Neutrophil (primary cell): Measurements from ENCODE around the gene BAIAP2L1.
A peak's percentile ranks its signal among the peaks of the same experiment; 100 is the strongest.

ENCODE experiments used
- H3K27ac ChIP-seq: fragments of 200-600 bp; sonication (generic); 2 replicates; pipeline ENCODE4 v1.5.1; 2016; ENCODE audit warnings: mild to moderate bottlenecking, moderate library complexity
- H3K27me3 ChIP-seq: fragments of 200-600 bp; sonication (generic); 2 replicates; pipeline ENCODE4 v1.6.0; 2016; ENCODE audit warnings: mild to moderate bottlenecking
- H3K36me3 ChIP-seq: fragments of 200-600 bp; sonication (generic); 2 replicates; pipeline ENCODE4 v1.5.1; 2017
- H3K4me1 ChIP-seq, 2 experiments: fragments of 200-600 bp in 1 of 2; sonication (generic) in 1 of 2; 1 replicate in 1 of 2; 2 replicates in 1 of 2; pipeline versions ENCODE4 v1.5.1 to v1.6.1; 2013 to 2016; ENCODE audit warnings: low read depth in 1 of 2, low read length in 1 of 2, mild to moderate bottlenecking in 1 of 2, moderate library complexity in 1 of 2; ENCODE audit not compliant: control insufficient read depth in 1 of 2, insufficient read depth in 1 of 2
- H3K4me3 ChIP-seq, 2 experiments: fragments of 200-600 bp in 1 of 2; sonication (generic) in 1 of 2; 1 replicate in 1 of 2; 2 replicates in 1 of 2; pipeline ENCODE4 v1.5.1; 2013 to 2016; ENCODE audit warnings: low read depth in 1 of 2, low read length in 1 of 2, mild to moderate bottlenecking in 1 of 2, moderate library complexity in 1 of 2
- H3K9me3 ChIP-seq: fragments of 200-600 bp; sonication (generic); 2 replicates; pipeline ENCODE4 v1.5.1; 2016
- TF ChIP-seq, protein P1 (sequence below): fragments of 200-600 bp; sonication (generic); IDR thresholded peaks from 2 replicates; pipeline ENCODE4 v1.5.1; 2016; ENCODE audit warnings: antibody characterized with exemption

The BAIAP2L1 gene

DNA sequence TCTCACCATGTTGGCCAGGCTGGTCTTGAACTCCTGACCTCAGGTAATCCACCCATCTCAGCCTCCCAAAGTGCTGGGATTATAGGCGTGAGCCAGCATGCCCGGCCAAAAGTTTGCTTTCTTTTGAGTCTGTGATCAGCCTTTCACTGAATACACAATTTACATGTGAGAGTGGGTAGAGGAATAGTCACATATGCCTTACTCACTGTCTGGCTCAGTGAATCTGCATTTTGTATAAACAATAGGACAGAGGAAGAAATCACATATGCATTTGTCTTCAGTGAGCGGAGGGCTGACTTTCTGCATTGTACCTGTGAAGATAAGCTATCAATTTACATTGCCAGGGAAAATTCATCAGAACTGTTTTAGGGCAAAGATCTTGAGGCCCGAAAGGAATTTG, 146.4 kb downstream of the BAIAP2L1 start:
- TF ChIP-seq, protein P1, sequence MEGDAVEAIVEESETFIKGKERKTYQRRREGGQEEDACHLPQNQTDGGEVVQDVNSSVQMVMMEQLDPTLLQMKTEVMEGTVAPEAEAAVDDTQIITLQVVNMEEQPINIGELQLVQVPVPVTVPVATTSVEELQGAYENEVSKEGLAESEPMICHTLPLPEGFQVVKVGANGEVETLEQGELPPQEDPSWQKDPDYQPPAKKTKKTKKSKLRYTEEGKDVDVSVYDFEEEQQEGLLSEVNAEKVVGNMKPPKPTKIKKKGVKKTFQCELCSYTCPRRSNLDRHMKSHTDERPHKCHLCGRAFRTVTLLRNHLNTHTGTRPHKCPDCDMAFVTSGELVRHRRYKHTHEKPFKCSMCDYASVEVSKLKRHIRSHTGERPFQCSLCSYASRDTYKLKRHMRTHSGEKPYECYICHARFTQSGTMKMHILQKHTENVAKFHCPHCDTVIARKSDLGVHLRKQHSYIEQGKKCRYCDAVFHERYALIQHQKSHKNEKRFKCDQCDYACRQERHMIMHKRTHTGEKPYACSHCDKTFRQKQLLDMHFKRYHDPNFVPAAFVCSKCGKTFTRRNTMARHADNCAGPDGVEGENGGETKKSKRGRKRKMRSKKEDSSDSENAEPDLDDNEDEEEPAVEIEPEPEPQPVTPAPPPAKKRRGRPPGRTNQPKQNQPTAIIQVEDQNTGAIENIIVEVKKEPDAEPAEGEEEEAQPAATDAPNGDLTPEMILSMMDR: no peak
- no peaks in the 10 kb centered on the region for H3K27me3 ChIP-seq
- H3K27ac ChIP-seq: no peak overlapping the region
- H3K36me3 ChIP-seq: peaks cover 10% of the 10 kb centered on the region
- no peak overlapping the region for H3K4me3 ChIP-seq
- H3K9me3 ChIP-seq: no peaks in the 10 kb centered on the region
- peaks cover 36 to 40% of the 10 kb centered on the region in 2 experiments for H3K4me1 ChIP-seq

GRCh38 chr7:98252425-98253054, 148.3 kb downstream of the BAIAP2L1 start:
- Histone ChIP-seq H3K27ac (peak overlapping the region; percentile 87), H3K9me3 (no peaks in the 10 kb centered on the region), H3K4me3 (peak overlapping the region; percentile 80 to 90), H3K36me3 (peaks cover 10% of the 10 kb centered on the region), H3K4me1 (peaks cover 51 to 52% of the 10 kb centered on the region in 2 experiments), H3K27me3 (no peaks in the 10 kb centered on the region)
- TF ChIP-seq, protein P1: peak; percentile 5

DNA sequence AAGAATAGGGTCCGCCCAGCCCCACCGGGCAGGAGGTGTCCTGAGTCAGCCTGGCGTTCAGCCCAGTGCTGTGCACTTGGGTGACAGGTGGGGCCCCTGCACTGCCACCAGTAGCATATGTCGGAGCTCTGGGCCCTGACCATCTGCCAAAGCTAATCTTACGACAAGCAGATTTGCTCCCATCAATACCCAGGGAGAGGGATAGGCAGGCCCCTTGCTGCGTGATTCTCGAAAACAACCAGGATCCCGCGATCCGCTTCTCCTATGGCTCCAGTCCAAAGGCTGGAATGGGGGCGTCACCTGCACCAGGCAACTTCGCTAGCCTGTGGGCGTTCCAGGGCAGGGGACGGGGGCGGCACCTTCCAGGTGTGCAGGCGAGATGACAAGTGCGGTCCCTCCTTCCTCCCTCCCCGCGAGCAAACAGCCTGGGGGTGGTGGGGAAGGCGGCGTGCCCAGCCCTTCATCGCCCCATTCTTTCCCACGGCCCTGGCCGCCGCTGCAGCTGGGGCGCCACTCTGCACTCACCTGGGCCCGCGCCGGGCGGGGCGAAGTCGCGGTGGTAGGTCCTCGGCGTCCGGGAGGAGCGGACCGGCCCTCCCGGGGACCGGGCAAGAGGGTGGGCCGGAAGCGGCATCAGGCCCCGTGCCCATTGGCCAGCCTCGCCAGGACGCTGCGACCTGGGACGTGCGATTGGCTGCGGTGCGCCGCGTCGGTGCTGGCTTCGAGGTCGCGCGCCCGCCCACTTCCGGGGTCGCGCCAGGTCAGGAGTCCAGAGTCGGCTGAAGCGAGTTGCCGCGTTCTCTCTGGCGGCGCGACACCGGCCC, 149.1 kb downstream of the BAIAP2L1 start, which contains the start of gene TECPR1:
Gene TECPR1, minus strand, starts transcription at position 632 of the 824 bp plus-strand sequence. CDS start 6,086 bp downstream, outside the sequence.
- Histone ChIP-seq H3K9me3 (no peaks in the 10 kb centered on the region), H3K27ac (peak within 1 kb of the TSS; percentile 87), H3K4me1 (peaks cover 51 to 52% of the 10 kb centered on the region in 2 experiments), H3K36me3 (peaks cover 4% of the 10 kb centered on the region), H3K4me3 (peak within 1 kb of the TSS; percentile 80 to 90), H3K27me3 (no peaks in the 10 kb centered on the region)
- TF ChIP-seq, protein P1: no peak

GRCh38 chr7:98251231-98251600, 149.7 kb downstream of the BAIAP2L1 start:
- no peaks in the 10 kb centered on the region for H3K36me3 ChIP-seq
- no peaks in the 10 kb centered on the region for H3K9me3 ChIP-seq
- no peaks in the 10 kb centered on the region for H3K27me3 ChIP-seq
- H3K27ac ChIP-seq: peak overlapping the region; percentile 87
- TF ChIP-seq, protein P1: no peak
- H3K4me3 ChIP-seq: peak overlapping the region; percentile 80 to 90
- peaks cover 51 to 52% of the 10 kb centered on the region in 2 experiments for H3K4me1 ChIP-seq

DNA sequence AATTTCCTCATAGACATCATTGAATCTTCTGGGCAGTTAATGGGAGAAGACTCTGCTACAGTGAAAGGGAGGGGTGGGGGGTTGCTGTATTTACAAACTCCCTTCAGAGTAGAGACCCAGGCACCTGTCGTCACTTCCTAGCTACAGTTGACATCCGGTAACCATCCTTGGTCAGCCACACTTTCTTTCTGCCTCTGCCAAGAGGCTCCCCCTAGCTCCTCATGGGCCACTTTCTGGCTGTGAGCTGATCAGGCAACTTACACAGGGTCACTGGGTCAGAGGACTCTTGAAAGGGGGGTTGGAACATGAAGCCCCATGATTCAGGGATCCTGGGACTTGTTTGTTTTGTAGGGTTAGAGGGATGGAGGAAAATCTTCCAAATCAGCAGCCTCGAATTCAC, 150.1 kb downstream of the BAIAP2L1 start:
- no peaks in the 10 kb centered on the region for H3K9me3 ChIP-seq
- peaks cover 53 to 55% of the 10 kb centered on the region in 2 experiments for H3K4me1 ChIP-seq
- no peaks in the 10 kb centered on the region for H3K27me3 ChIP-seq
- no peaks in the 10 kb centered on the region for H3K36me3 ChIP-seq
- TF ChIP-seq, protein P1: no peak
- H3K27ac ChIP-seq: peak overlapping the region; percentile 87
- H3K4me3 ChIP-seq: peak overlapping the region; percentile 80 to 90
